GM19468 (cell line): ENCODE measurements around the gene OR10H3.
"Not testable (repeated sequence)": the region's sequence is repeated elsewhere in the genome, so short reads cannot be mapped to it uniquely, and the experiment has no call there.

ENCODE experiments used
- ATAC-seq: cut with Tn5 transposase; IDR thresholded peaks from one replicate; pipeline ENCODE4 v1.9.1; 2021; ENCODE audit warnings: mild to moderate bottlenecking, moderate library complexity, moderate number of reproducible peaks; ENCODE audit not compliant: unreplicated experiment; ENCODE audit errors: extremely low read depth

Gene OR10H3, protein sequence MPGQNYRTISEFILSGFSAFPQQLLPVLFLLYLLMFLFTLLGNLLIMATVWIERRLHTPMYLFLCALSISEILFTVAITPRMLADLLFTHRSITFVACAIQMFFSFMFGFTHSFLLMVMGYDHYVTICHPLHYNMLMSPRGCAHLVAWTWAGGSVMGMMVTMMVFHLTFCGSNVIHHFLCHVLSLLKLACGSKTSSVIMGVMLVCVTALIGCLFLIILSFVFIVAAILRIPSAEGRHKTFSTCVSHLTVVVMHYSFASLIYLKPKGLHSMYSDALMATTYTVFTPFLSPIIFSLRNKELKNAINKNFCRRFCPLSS

DNA sequence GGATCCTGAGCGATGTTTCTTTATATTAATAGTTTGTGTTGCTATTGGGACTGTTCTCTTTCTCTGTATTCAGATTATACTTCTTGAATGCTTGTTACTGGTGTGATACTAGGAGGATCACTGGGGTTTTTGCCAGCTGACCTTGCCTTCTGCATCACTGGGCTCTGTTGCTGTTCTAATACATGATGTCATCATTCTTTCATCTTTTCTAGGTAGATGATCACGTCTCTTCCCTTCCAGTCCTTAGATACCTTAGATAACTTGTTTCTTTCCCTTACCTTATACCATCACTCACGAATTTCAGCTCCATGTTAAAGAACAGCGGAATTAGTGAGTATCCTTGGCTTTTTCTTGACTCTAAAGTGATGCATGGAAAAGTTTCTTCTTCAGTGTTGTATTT, at the start of gene OR10H3:
Gene OR10H3 (plus strand): TSS at position 264 of the 400 bp plus-strand sequence. CDS start 3,408 bp downstream, outside the sequence.
- ATAC-seq: no peak

DNA sequence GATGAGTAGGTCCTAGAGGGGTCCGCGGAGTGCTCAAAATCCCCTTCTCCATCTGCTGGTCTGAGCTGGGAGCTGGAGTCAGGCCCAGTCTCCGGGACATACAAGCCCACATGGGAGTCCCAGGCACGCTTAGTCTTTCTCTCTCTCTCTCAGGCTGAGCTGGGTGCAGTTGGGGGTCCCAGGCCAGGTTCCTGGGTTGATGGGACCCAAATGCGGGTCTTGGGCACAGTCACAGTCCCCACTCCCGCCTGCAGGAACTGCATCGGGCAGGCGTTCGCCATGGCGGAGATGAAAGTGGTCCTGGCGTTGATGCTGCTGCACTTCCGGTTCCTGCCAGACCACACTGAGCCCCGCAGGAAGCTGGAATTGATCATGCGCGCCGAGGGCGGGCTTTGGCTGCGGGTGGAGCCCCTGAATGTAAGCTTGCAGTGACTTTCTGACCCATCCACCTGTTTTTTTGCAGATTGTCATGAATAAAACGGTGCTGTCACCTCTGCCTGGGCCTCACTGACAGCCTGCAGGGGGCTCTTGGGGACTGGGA, 41.1 kb upstream of the OR10H3 start:
- ATAC-seq: no peak

GRCh38 chr19:15701757-15702533, 35.8 kb upstream of the OR10H3 start:
- ATAC-seq: no peak

DNA sequence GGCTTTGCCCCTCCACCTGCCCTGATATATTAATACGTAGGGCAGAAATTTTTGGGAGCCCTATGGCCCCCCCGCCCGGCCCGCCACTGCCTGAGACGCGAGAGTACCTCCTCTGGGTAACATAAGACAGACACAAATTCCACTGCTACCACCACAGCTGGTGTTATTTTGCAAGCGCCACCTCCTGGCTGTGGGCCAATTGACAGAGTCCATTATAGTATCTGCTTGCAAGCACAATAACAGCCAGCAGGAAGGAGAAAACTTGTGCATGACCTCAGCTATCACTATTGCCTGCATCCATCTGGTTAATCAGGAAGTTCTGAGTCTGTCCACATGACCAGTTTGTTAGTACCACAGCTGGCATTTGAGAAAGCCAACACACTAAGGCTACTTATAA, 35.3 kb upstream of the OR10H3 start:
- no peak for ATAC-seq

GRCh38 chr19:15714638-15715037, 23.1 kb upstream of the OR10H3 start:
- no peak for ATAC-seq

DNA sequence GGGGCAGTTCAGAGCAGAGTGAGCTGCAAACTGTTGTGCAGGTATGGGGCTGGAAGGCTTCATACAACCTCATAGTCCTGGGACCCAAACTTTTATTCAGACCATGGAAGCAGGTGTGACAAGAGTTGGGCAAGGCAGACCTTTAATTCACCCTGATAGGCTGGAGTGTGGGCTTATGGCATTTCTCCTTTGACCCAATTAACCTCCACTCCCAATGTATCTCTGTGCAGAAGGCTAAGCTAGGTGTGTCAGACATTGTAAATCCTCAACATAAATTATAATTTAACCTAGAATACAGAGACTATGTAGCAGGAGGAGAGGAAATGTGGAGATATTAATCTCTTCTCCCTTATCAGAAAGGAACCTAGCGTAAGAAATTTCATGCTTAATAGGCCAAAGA, 22.1 kb upstream of the OR10H3 start:
- ATAC-seq: no peak

DNA sequence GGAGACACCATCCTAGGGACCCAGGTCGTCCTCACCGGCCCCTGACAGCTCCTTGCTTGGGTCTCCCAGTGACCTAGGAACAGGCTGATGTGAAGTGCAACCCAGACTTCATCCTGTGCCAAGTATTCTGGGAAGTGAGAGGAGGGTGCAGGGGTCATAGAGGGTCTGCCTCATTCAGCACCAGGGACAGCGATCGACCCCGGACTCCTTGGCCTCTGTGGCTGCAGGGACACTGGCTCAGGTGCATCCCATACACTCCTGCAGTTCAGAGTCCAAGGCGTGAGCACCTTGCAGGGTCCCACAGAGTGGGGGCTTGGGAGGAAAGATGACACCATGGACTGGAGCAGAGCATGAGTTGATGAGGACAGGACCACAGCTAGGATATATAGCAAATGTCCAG, 20.0 kb upstream of the OR10H3 start:
- no peak for ATAC-seq

DNA sequence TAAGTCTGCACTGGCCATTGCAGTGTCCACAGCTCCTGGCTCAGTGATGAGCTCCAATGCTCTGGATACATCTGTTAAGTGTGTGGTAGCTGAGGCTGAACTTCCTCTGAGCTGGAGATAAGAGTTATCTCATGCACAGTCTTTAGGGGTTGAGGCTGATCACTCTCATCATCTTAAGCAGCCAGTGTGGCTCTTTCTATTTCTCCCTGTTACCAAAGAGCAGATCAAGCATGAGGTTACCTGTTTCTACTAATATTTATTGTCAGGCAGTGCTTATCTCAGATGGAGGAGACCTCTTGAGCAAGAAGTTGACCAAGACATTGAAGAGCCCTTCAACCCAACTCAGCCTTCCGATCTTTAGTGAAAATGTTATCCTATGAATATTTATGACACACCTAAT, 16.5 kb upstream of the OR10H3 start:
- ATAC-seq: no peak

- ATAC-seq: no peak
Observed at GRCh38 chr19:15722956-15723355, 14.8 kb upstream of the OR10H3 start.

GRCh38 chr19:15727724-15728123, 10.1 kb upstream of the OR10H3 start, which contains the start of gene OR10H2:
Gene OR10H2 (plus strand): TSS chr19:15728024. CDS start chr19:15728044, 20 bp downstream.
- ATAC-seq: no peak

DNA sequence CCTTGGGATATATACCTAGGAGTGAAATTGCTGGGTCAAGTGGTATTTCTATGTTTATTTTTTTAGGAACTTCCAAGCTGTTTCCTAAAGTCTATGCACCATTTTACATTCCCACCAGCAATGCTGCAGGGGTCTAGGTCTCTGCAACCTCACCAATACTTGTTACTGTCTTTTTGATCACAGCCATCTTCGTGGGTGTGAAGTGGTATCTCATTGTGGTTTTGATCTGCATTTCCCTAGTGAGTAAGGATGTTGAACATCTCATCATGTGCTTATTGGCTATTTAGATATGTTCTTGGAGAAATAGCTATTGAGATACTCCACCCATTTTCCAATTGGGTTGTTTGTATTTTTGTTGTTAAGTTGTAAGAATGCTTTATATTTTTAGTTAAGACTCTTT, 7.2 kb upstream of the OR10H3 start:
- ATAC-seq: no peak

GRCh38 chr19:15732388-15732787, 5.4 kb upstream of the OR10H3 start:
- no peak for ATAC-seq

DNA sequence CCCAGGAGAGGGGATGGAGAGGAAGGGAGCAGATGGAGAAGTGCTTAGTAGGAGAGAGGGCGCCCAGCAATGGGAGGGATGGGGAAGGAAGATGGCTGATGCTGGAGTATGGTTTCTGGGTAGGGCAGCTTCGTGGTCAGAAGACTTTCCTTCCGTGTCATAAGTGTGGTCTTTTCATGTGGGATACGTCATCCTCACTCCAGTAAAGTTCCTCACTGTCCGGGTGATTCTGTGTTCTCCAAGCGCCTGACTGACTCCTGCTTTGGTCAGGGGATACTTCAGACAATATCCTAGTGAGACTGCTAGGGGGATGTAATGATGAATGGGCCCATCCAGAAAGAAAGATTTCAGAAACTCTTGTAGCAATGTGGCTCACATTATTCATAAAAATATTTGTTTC, 3.9 kb upstream of the OR10H3 start:
- ATAC-seq: no peak

GRCh38 chr19:15740785-15741184, 3.0 kb downstream of the OR10H3 start:
- ATAC-seq: no peak

DNA sequence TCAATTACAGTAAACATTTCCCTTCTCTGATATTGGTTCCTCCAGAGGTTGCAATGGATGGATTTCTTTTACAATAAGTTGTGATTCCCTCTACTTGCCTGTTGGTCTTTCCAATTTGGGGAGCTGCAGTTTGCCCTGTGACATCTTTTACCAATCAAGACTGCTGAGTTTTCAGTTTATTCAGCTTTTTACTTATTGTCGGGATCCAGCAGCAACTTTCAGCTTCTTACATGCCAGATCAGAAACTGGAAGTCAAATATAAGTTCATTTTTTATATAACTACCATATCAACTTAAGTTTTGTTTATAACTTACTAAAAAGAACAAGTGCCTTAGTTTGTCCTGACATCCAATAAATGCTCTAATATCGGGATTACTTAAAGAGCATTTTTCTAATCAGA, 10.5 kb downstream of the OR10H3 start:
- ATAC-seq: no peak

DNA sequence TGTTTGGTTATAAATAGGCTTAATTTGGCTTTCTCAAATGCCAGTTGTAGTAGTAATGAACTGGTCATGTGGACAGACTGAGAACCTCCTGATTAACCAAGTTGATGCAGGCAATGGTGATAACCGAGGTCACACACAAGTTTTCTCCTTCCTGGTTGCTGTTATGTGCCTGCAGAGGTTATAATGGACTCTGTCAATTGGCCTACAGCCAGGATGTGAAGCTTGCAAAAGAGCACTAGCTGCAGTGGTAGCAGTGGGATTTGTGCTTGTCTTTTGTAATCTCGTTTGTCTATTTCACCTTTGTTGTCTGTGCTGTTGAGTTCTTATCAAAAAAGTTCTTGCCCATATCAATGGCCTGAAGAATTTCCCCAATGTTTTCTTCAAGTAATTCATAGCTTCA, 20.6 kb downstream of the OR10H3 start:
- no peak for ATAC-seq

DNA sequence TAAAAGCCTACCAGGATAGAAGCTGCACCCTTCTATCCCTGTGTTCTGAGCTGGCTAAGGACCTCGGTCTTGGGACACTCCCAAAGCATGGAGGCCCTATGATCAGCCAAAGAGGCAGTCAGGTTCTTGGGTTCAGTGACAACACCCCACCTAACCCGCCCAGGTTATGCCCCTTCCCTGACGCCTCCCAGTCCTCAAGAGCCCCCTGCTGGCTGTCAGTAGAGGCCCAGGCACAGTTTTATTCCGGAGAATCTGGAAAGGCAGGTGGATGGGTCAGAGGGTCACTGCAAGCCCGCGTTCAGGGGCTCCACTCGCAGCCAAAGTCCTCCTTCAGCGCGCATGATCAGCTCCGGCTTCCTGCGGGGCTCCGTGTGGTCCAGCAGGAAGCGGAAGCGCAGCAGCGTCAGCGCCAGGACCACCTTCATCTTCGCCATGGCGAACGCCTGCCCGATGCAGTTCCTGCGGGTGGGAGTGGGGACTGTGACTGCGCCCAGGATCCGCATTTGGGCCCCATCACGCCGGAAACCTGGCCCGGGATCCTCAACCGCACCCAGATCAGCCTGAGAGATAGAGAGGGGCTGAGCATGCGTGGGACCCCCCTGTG, 22.3 kb downstream of the OR10H3 start:
- no peak for ATAC-seq

DNA sequence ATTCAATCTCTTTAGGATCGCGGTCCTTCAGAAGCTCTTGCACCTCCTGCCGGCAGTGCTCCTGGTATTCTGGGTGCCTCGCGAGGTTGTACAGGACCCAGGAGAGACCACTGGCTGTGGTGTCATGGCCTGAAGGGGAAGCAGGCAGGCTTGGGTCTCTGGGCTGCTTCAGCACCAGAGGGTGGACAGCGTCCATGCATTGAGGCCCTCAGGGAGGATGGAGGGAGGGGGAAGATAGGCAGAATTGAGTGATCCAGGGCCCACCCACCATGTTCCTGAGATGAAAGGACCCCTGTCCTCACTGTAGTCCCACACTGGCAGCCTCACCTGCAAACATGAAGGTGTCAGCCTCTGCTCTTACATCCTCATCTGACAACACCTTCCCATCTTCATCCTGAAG, 31.8 kb downstream of the OR10H3 start:
- no peak for ATAC-seq

GRCh38 chr19:15774159-15774558, 36.4 kb downstream of the OR10H3 start:
- ATAC-seq: not testable (repeated sequence)

GRCh38 chr19:15775249-15775648, 37.5 kb downstream of the OR10H3 start:
- ATAC-seq: no peak

DNA sequence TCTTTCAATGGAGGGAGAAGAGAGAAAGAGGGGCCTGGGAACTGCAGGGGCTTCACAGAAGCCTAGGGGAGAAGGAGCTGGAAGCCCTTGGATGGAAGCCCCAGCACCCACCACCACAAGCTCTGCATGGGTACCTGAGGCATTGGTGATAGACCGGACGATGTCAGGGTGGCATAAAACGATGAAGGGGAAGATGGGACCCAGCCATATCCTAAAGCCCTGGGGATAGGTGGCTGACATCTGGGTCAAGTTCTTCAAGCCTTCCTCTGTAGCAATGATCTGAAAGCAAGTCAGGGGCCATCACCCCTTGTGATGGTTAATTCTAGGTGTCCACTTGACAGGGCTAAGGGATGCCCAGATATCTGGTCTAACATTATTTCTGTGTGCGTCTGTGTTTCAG, 38.5 kb downstream of the OR10H3 start:
- no peak for ATAC-seq
